HG02571 (cell line): ENCODE results near the gene EEF1AKMT2.
A peak's percentile ranks its signal among the peaks of the same experiment; 100 is the strongest.
"Not testable (repeated sequence)": the region's sequence is repeated elsewhere in the genome, so short reads cannot be mapped to it uniquely, and the experiment has no call there.

Experiments used
- ATAC-seq: cut with Tn5 transposase; IDR thresholded peaks from one replicate; pipeline ENCODE4 v1.9.1; 2021; ENCODE audit warnings: mild to moderate bottlenecking, moderate library complexity; ENCODE audit not compliant: unreplicated experiment

The EEF1AKMT2 gene

GRCh38 chr10:124791547-124792348 is at the start of gene EEF1AKMT2:
Gene EEF1AKMT2, minus strand, starts transcription at chr10:124791887. Its CDS starts 54 bp downstream, at chr10:124791833.
- ATAC-seq, result peak; percentile 87

GRCh38 chr10:124837687-124838086 is 46.0 kb upstream of the EEF1AKMT2 start:
- no peak for ATAC-seq

GRCh38 chr10:124831116-124831515 is 39.4 kb upstream of the EEF1AKMT2 start:
- ATAC-seq, result no peak

DNA sequence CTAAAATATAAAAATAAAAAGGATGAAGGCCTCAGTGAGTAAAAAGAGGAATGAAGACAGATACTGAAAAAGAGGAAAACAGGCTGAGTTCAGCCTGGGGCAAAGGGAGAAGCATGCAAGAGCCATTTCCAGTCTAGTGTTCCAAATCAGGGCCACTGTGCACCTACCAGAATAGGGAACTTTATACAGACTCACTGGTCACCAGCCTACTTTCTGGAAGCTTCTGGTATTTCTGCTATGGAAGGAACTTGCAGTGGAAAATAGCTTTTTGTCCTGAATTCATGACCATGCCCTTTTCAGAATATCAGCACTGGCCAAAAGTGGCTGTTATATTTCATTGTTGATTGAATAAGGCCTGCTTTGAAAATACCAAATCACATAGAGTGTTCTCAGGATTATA is 38.8 kb upstream of the EEF1AKMT2 start:
- no peak for ATAC-seq

DNA sequence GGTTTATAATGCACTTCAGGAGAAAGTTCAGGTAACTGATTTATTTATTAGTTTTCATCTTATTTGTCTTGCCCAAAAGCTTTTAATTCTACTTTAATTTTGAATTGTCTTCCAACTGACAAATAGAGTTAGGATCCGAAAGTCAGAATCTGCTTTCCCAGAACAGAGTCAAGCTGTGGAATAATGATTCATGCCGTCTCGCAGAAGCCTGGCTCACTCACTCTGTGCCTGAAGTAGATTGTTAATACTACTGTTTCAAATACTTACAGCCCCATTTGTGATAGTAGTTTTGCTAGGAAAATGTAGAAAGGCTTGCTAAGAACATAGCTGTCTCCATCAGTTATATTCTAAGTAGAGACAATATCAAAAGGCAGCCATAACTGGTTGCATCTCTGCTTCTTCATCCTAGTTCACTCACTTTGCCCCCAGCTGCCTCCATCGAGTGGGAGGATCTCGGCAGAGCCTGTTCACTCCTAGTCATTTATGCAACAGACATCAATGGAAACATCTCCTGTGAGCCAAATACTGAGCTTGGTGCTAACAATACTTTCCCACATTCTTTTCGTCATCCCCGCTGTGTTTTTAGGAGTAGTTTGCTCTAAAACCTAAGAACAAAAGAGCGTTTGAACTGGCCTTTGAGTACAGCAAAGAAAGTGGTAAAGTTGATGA is 37.9 kb upstream of the EEF1AKMT2 start:
- ATAC-seq, result no peak

GRCh38 chr10:124827474-124827873 is 35.8 kb upstream of the EEF1AKMT2 start:
- no peak for ATAC-seq

DNA sequence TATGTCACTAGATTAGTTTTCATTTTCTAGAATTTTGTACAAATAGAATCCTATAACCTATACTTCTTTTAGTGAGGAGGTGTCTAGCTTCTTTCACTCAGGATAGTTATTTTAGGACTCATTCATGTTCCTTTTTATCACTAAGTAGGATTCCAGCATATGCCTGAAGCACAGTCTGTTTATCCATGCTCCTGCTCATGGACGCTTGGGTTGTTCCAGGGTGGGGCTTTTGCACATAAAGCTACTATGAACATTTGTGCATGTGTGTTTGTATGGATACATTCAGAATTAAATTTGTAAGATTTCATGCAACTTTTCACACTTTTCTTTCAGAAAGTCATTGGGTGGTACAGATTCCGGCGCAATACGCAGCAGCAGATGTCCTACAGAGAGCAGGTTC is 34.6 kb upstream of the EEF1AKMT2 start:
- no peak for ATAC-seq

DNA sequence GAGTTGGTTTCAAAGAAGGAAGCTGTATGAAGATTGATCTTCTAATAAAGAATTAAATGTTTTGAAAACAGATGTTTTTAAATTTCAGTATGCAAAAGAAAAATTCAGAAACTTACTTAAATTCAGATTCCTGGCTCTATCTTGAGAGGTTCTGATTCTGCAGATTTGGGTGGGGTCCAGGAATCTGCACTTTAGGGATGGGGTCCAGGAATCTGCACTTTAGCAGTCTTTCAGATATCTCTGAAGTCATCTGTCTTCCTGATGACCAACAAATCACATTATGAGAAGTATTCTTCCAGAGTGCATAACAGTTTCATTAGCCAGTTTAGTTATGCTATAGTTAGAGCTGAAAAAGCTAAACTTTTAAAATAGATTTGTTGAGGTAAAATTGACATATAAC is 34.0 kb upstream of the EEF1AKMT2 start:
- no peak for ATAC-seq

- not testable (repeated sequence) for ATAC-seq
Observed at GRCh38 chr10:124824932-124825331, 33.2 kb upstream of the EEF1AKMT2 start.

GRCh38 chr10:124824507-124824906 is 32.8 kb upstream of the EEF1AKMT2 start:
- ATAC-seq, result no peak

- ATAC-seq, result no peak
Observed at GRCh38 chr10:124821520-124821919, 29.8 kb upstream of the EEF1AKMT2 start.

- no peak for ATAC-seq
Observed at GRCh38 chr10:124820121-124820520, 28.4 kb upstream of the EEF1AKMT2 start.

DNA sequence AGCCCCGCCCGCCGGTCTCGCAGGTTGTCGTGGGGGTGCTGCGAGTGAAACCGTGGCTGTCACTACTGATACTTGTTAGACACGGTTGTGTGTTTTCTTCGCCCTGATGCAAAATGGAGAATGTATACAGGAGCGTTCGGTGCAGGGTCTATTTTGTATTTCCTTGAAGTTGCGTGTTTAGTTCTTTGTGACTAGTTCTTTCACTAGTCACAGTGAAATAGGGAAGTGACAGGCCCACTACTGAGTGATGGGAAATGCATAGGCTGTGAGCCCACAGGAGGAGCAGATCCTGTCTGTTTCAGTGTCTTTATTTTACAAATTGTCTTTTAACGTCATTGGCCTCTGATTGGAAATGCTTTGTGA is 10.6 kb upstream of the EEF1AKMT2 start:
- ATAC-seq, result peak; percentile 37

DNA sequence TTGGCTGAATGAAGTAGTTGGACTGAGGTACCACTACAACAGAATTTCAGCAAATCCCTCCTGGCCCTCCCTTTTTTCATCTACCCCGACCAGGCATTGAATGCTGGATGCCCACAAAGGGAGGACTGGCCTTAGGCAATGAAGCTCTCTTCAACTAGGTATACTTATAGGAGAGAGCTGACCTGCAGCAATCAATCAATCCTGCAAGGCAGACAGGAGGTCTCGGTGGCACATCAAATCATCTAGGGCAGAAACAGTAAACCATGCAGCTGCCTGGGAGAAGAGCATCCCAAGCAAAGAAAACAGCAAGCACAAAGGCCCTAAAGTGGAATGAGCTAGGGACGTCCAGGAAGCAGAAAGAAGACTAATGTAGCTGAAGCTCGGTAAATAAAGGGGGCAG is 7.5 kb upstream of the EEF1AKMT2 start:
- no peak for ATAC-seq

GRCh38 chr10:124798781-124799180 is 7.1 kb upstream of the EEF1AKMT2 start:
- ATAC-seq, result no peak

DNA sequence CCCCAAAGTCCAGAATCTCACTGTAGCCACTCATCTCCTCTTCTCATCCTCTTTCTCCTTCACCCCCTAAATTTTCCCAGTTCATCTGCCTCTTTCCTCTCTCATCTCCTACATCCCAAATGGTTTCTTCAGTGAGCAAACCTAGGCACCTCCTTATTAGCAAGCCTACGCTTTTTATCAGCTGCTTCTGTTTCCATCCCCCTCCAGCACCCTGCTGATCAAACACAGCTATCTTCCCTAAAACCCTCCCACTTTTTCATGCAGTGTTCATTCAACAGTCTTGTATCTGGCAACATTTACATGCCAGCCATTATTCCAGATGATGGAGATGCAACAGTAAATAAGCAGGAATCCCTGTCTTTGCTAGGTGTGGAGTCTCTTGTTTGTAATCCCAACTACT is 6.7 kb upstream of the EEF1AKMT2 start:
- no peak for ATAC-seq

GRCh38 chr10:124792998-124793352 is 1.3 kb upstream of the EEF1AKMT2 start:
- ATAC-seq, result no peak

DNA sequence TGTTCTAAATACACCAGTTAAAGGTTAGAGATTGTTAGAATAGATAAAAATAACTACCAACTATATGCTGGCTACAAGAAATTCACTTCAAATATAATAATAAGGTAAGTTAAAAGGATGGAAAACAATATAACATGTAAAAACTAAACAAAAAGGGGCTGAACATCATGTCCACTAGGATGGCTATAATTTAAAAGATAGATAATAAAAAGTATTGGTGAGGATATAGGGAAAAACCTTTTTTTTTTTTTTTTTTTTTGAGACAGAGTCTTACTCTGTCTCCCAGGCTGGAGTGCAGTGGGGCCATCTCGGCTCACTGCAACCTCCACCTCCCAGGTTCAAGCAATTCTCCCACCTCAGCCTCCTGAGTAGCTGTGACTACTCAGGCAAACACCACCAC is 8.8 kb downstream of the EEF1AKMT2 start:
- ATAC-seq, result not testable (repeated sequence)

DNA sequence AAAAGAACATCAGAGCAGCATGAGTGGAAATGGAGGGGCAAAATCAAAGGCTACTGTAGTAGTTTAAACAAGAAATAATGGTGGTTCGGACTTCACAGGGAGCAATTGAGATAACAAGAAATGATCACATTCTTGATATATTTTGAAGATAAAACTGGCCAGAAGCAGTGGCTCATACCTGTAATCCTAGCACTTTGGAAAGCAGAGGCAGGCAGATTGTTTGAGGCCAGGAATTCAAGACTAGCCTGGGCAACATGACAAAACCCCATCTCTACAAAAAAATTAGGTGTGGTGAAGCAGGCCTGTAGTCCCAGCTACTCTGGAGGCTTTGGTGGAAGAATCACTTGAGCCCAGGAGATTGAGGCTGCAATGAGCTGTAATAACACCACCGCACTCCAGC is 22.9 kb downstream of the EEF1AKMT2 start:
- no peak for ATAC-seq

DNA sequence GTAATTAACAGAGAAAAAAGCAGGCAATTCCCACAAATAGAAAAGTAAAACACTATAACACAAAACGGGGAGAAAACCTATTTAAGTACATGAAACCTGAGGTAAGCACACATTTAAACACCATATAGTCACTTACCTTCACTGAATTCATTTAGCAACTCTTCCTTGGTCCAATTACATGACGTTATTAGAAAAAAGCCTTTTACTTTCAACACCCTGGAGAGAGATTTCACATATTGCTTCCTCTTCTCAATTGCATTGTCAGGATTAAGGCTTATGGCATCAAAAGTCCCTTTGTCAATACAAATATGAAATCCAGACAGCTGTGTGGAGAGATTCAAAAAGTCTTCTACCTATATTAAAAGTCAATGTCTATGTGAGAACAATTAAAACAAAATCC is 26.4 kb downstream of the EEF1AKMT2 start:
- no peak for ATAC-seq

- no peak for ATAC-seq
Observed at GRCh38 chr10:124763267-124763666, 28.4 kb downstream of the EEF1AKMT2 start.

- ATAC-seq, result no peak
Observed at GRCh38 chr10:124762281-124762680, 29.4 kb downstream of the EEF1AKMT2 start.
